Measurements from ENCODE around the gene ATP1B3.
A peak's percentile ranks its signal among the peaks of the same experiment; 100 is the strongest.
"Not testable (repeated sequence)": the region's sequence is repeated elsewhere in the genome, so short reads cannot be mapped to it uniquely, and the experiment has no call there.

The ATP1B3 gene

DNA sequence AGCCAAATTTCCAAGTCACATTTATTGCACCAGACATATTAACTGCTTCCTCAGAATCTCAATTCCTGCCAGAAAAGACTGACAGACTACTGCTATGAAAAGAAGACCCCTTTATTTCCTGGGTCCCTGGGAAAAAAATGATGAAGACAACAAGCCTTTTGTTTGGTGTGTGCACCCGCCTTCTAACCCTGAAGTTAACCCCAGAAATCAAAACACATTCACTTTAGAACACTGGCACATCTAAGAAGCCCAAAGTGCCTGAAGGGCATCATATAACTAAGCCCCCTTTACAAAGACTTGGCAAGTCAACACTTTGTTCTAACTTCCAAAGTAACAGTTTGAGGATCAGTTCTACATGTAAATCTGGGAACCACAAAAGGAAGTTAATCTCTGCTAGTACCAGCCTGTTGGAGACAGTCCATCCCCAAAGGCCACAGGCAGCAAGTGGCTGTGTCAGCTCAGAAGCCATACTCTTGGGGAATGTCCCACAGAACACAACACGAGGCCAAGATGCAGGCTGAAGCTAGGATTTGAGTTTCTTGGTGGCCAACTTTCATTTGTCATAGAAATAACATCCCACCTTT is 16.3 kb upstream of the ATP1B3 start:
- no peak for DNase-seq (ENCODE audit: low read depth in 2 of 2)

DNA sequence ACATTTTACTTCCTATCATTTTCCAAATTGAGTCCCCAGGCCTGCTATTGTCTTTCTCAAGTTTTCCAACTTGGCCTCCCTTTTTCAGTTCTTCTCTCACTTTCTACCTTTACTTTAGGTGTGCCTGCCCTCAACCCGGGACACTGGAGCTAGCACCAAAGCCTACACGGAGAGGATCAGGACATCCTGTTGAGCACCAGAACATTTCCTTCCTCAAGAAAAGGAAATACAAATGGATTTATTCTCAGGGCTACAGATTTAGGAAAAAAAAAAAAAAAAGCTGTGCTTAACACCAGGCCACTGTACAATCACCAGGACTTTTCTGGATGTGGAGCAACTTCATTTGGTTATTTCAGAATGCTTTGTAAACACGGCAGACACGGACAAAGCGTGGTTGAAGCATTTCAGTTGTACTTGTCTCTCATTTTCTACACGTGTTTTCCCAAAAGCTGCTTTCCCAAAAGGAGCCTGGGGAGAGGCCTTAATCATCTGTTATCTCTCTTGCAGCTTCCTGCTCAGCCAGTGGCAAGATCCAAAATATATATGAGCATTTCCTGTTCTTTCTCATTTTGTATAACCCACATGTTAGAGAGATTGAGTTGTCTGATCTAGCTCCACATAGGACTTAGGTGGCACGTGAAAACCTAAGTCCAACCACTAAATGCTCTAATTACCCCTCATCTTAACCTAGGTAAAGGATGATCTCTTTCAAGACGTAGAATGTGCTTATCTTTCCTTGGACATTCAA is 15.5 kb upstream of the ATP1B3 start:
- no peak for DNase-seq (ENCODE audit: low read depth in 2 of 2)

DNA sequence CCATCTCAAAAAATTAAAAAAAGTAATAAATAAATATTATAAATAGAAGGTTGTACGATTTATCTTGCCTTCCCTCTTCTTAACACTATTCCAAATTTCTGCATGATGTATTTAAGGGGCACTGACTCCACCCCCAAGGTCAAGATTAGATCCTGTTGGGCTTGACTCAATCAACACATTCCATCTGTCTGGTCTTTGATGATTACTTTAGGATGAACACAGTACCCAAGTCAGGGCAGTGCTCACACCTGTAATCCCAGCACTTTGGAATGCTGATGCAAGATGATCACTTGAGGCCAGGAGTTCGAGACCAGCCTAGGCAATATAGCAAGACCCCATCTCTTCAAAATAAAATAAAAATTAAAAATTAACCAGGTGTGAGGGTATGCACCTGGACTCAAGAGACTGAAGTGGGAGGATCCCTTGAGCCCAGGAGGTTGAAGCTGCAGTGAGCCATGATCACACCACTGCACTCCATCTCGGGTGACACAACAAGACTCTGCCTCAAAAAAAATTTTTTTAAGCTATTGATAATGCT is 14.1 kb upstream of the ATP1B3 start:
- no peak for DNase-seq (ENCODE audit: low read depth in 2 of 2)

DNA sequence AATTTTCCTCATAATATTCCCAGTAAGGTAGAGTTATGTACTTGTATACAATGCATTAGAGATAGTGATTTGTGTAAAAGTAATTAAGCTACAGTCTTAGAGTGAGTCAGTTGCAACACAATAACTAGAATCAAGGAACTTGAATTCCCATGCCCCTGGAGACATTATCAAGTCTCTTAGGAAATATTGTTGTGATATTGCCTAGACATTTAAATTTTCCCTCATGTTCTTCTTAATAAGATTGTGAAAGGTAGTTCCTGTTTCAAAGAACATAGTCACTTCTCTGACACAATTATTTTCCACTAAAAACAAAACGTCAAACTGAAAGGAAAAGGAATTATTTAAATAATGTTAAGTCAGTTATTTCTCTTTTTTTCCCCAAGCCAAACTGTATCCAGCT is 13.0 kb upstream of the ATP1B3 start:
- DNase-seq (ENCODE audit: low read depth in 2 of 2) = no peak

DNA sequence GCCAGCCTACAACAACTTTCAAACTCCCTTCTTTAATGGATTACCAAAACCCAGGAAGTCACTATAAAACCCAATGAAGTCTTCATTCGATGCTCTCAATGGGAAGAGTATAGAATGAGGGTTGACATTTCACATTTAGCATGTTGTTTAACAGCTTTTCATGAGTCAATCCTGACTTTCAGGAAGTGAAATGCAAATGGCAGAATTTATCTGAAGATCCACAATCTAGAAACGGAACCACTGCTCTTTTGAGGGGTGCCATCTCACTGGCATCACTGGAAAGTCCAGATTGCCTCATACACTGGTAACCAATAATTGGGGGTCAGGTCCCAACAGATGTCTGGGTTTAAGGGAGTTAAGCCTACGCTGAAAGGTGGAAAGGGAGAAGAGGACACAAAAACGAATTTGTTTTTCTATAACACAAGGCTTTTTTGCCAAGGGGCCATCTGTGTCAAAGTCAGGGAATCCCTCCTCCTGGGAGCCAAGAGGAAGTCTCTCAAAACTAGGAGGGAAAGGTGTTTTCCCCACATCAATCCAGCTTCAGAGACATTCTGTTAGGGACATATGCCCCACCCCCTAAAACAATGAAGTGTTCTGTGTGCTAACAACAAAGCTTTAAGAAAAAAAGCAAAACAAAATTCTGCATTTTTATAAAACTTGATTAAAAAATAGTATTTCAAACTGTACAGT is 12.0 kb upstream of the ATP1B3 start:
- no peak for DNase-seq (ENCODE audit: low read depth in 2 of 2)

DNA sequence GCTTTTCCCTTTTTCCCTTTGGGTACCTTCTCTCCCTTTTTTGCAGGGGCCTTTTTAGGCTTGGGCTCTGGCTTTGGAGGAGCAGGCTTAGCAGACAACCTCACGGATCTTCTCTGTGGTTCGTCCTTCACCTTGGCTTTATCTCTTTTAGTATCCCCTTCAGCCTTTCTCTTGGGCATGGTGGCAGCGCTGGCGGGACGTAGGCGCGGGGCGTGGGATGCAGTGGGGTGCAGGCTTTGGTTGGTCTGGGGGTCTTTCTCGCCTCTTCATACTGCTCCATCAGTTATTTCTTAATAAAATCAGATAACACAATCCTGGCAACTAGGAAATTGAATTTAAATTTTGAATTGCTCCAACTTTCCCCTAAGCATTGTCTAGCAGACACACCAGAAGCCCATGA is 11.3 kb upstream of the ATP1B3 start:
- DNase-seq (ENCODE audit: low read depth in 2 of 2) = no peak

DNA sequence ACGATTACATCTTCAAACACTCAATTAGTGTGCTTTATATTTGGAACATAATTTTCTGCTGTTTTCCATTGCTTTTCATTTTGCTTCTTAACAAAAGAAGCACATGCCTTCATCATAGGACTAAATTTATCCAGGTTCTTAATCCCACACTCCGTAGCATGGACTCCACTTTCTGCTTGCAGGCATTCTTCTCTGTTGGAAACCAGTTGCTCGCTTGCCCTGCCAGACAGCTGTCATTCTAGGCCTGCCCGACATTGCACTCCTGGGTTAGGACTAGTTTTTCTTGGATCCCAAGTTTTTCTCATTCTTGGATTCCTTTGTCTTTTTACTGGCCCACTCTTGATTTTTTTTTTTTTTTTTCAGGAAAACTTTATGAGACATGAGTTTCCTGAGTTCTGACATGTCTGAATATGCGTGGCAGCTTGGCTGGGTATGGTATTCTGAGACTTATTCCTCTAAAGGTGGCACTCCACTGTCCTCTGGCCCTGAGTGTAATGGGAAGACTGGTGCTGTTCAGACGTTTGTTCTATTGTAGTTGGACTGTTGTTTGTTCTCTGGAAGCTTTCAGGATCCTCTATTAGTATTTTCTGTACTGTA is 6.3 kb upstream of the ATP1B3 start:
- no peak for DNase-seq (ENCODE audit: low read depth in 2 of 2)

DNA sequence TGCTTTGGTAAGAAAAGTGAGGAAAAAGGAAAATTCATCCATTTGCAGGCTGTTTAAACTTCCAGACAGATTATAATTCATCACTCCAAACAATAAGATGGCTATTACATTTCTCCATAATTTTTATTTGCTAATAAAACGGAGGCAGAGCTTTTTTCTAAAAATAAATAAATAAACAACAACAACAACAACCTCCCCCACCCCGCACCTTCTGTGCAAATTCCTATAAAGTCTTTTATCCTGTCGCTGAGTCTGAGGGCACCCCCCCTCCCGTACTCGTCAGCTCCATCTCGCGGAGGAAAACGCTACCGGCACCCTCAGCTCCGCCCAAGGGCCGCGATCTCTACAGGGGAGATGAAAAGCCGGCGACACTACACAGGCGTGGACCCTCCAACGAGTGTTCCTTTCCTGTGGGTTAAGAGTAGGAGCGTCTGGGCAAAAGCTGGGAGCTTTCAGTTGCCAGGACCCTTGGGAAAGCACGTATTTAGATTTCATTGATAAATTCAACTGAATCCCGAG is 1.0 kb upstream of the ATP1B3 start:
- peak; percentile 25 to 36 for DNase-seq (ENCODE audit: low read depth in 2 of 2)

DNA sequence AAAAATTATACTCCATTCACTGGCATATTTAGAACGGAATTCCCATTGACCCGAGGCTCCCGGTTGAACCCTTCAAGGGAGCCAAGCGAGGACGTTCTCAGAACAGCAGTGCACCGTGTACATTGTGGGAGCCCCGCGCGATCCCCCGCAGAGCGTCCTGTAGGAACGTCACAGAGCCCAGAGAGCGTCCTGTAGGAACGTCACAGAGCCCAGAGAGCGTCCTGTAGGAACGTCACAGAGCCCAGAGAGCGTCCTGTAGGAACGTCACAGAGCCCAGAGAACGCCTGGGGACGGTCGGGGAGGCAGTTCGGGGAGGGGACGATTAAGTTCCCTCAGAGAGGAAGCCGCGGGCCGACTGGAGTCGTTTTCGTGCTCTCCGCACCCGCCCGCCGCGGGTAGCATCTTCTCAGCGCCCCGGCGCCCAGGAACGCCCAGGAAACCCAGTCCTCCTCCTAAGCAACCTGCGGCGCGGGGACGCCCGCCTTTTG is 506 bp upstream of the ATP1B3 start:
- DNase-seq (ENCODE audit: low read depth in 2 of 2) = peak; percentile 6 to 15

DNA sequence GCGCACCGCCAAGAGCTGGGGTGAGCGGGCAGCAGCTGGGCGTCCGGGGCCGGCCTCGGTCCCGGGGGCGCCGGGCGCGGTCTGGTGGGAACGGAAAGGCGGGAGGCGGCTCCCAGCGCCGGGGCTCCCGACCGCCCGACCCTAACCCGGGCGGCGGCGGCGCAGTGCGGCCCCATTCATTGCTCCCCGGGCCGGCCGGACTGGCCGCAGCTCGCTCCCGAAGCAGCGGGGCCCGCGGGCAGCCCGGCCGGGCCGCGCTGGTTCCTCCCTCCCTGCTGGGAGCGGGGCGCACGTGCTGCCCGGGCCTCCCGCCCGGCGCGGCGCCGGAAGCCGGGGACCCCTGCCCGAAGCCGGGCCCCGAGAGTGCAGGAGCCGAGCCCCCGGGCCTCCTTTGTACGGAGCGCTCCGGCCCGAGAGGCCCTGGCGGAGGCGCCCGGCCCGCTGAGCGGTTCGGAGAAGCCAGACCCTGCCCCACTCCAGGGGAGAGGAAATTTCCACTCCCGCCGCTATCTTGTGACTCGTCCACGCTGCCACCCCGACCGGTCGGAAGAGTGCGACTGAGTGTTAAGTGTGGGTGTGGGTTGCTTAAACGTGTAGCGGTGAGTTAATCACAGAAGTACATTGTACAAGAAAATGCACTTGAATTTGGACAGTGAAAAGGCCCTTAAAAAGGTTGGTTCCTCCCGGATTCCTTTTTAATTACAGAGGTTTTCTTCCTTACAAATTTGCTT is 613 bp downstream of the ATP1B3 start:
- no peak for DNase-seq (ENCODE audit: low read depth in 2 of 2)

DNA sequence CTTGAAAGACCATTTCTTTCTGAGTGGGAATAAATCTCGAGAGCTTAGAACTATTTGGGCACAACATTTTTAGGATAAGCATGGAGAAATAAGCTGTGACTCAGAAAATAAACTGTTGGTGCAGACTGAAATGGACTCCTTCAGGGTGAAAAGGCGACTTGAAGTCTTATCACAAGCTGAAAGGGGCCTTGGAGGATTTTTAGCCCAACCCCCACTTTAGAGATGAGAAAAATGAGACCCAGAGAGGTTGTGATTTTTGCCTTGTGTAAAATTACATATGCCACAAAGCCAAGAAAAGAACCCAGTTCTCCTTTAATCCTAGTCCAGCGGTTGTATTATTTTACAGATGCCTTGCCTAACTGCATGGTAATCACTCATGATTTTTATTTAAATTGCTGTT is 1.5 kb downstream of the ATP1B3 start:
- no peak for DNase-seq (ENCODE audit: low read depth in 2 of 2)

DNA sequence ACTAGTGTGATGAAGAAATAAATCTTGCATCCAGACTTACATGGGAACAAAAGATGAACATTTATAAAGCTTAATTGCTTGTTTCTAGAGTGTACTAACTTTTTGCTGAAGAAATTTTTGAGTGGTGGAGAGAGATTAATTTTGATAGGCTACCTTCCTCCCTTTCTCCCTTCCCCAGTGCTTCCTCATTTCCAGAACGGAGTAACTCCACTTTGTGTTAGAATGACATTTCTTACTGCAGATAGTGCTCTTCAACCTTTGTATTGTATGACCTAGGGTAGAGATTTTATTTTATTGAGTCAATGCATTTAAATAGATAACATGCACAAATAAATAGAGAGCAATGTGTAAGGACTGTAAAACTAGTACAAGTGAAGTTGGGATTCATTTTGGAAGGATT is 1.9 kb downstream of the ATP1B3 start:
- no peak for DNase-seq (ENCODE audit: low read depth in 2 of 2)

DNA sequence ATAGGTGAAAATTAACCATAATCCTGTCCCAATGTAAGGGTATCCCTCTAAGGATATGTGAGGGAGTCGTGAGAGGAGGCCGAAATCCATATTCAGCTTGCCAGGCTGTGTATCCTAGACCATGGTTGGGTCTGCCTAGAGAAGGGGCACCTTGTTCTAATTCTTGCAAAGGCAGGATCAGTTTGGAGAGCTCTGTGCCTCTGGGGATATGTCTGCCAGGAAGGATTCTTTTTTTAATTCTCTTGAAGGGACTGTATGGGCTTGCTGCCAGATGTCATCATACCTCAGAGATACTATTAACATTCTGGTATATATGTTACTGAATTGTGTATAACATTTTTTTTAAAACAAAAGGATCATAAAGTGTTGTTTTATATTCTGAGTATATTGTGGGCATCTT is 2.4 kb downstream of the ATP1B3 start:
- peak in 1 of 2 experiments; percentile 11 for DNase-seq (ENCODE audit: low read depth in 2 of 2)

DNA sequence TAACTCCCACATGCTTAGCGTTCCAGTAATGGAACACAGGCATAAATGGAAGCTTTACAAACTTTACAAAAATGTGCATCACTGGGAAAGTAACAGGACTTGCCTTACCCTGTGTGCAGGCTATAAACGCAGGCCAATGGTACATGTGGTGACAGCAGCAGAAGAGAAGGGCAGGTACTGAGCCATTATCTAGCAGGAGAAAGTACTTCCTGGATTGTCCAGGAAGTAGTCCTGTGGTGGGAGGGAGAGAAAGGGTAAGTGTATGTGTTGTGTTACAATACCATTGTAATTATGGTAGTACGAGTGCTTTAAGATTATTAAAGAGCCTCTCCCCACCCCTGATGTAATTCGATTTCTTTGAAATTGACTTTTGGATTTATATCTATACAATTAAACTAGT is 5.3 kb downstream of the ATP1B3 start:
- no peak for DNase-seq (ENCODE audit: low read depth in 2 of 2)

DNA sequence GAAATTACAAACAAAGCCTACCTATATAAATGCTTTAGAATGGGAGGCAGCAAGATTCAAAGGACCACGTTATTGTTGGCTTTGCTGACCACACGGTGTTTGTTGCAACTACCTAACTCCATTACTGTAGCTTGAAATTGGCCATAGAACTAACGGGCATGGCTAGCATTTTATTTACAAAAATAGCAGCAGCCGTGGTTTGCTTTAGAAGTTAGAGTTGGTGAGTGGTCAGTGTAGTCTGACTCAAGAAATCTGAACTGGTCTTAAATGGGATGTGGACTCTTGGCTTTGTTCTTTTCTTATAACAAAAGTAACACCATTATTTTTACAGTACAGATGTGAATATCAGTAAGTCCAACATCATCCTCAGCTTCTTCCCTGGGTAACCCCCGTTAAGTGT is 10.6 kb downstream of the ATP1B3 start:
- DNase-seq (ENCODE audit: low read depth in 2 of 2) = no peak

DNA sequence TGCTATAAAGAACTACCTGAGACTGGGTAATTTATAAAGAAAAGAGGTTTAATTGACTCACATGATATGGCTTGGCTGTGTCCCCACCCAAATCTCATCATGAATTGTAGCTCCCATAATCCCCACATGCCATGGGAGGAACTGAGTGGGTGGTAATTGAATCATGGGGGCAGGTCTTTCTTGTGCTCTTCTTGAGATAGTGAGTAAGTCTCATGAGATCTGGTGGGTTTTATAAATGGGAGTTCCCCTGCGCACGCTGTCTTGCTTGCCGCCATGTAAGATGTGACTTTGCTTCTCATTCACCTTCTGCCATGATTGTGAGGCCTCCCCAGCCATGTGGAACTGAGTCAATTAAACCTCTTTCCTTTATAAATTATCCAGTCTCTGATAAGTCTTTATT is 12.1 kb downstream of the ATP1B3 start:
- DNase-seq (ENCODE audit: low read depth in 2 of 2) = not testable (repeated sequence)

DNA sequence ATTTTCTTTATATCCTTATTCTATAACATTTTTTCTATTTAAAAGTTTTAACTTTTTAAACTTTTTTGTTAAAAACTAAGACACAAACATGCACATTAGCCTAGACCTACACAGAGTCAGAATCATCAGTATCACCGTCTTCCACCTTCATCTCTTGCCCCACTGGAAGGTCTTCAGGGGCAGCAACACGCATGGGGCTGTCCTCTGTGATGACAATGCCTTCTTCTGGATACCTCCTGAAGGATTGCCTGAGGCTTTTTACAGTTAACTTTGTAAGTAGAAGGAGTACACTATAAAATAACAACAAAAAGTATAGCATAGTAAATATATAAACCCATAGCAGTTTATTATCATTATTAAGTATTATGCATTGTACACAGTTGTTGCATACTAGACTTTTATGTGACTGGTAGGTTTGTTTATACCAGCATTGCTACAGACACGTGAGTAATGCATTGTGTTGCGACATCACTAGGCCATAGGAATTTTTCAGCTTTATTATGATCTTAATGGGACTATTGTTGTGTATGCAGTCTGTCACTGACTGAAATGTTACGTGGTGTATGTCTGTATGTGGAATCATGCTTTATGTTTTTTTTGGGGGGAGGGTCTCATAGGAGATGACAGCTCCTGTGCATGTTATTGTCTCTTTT is 18.2 kb downstream of the ATP1B3 start:
- peak; percentile 55 to 63 for DNase-seq (ENCODE audit: low read depth in 2 of 2)

DNA sequence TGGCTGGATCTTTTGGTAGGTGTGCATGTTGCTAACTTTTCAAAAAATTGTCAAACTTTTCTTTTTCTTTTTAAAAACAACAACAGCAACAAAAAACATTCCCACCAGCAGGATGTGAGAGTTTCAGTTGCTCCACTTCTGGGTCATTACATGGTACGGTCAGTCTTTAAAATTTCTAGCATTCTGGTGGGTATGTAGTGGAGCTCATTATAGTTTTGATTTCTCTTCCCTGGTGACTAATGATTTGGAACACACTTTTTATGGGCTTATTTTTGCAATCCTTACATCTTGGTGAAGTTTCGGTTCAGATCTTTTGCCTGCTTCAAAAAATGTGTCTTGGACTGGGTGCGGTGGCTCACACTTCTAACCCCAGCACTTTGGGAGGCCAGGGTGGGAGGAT is 19.3 kb downstream of the ATP1B3 start:
- no peak for DNase-seq (ENCODE audit: low read depth in 2 of 2)

DNA sequence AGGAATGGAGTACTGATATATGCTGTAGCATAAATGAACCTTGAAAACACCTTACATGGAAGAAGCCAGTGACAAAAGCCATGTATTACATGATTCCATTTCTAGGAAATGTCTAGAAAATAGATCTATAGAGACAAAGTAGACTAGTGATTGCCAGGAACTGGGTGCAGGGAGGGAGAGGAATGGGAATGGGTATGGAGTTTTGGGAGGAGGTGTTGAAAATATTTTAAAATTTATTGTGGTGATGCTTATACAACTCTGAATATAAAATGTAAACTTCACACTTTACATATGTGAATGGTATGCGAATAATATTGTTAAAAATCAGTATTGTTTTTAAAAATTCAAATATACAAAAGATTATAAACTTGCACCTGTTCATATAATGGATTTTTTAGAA is 22.5 kb downstream of the ATP1B3 start:
- DNase-seq (ENCODE audit: low read depth in 2 of 2) = no peak

DNA sequence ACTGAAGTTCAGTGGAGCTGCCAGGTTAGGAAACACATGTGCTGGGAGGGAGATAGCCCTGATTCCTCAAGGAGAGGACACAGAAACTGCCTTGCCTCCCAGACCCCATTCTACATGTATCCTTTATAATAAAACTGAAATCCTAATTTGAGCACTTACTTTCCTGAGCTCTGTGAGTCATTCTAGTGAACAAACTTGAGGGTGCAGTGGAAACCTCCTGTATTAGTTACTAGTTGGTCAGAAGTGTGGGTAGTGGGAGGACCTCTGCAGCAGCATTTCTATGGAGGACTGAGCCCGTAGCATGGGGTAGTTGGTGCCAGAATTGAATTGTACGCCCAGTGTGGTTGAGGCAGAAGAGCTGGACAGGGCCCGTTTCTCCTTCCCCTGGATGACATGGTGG is 23.9 kb downstream of the ATP1B3 start:
- DNase-seq (ENCODE audit: low read depth in 2 of 2) = no peak

DNA sequence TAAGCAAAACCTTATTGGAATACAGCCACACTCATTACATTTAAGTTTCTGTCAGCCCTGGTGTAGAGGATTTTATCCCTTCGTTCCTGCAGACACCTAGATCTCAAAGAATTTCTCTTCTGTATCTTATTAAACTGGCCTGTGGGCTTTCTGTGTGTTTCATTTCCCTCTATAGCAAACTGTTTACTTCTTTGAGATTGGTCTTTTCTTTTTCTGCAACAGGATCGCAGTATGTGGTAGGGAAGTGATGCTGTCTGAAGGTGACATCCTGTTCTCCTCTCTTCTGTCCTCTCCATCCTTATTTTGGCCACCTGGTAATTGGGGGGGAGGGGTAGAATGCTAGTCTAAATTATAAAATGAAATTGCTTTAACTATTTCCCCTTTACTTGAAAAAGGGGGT is 25.5 kb downstream of the ATP1B3 start:
- no peak for DNase-seq (ENCODE audit: low read depth in 2 of 2)

All from fibroblast of skin of left biceps (primary cell).